GM04503 (cell line): ENCODE results near the gene ZNF670.
"Not testable (repeated sequence)": the region's sequence is repeated elsewhere in the genome, so short reads cannot be mapped to it uniquely, and the experiment has no call there.

Source experiments
- DNase-seq: peaks from one replicate; pipeline ENCODE4 v3.0.0-alpha.2; 2012; ENCODE audit warnings: low read depth

Gene ZNF670

DNA sequence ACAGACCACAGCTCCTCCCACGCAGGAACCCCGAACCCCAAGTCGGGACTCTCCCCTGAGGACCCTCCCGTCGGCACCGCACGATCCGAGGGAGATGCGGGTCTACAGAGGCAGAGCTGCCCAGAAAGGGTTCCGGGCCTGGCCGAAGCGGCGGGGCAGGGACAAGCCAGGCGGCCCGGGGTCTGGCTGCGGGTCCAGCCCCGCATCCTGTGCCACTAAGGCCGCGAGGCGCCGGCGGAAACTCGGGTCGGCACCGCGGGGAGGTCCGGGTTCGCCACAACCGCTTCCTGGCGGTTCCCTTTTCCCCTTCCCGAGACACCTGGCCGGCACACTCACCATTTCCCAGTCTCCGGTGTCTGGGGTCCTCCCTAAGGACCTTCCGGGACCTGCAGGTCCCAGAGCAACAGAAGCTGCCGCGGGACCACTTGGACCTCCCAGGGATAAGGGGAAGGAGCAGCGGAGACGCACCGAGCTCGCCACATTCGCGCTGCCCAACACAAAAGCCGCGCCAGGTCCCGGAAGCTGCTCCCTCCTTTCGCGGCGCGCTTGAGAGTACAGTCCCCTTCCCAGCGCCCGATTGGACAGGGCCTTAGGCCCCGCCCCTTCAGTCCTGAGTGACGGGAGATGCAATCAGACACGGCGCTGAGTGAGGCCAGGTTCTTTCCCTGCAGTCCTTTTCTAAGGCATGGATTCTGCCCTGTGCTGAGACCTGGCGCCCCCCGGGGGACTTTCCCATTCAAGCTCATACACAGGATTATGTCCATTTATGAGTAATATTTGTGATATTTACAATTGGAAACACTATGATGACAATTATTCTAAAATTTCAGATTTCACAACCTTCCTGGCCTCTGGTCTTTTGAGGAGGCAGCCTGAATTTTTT lies at the start of gene ZNF670:
Gene ZNF670, minus strand, starts transcription at position 554 of the 883 bp plus-strand sequence. Its CDS starts 215 bp downstream, at position 339.
- DNase-seq = peak; percentile 66

DNA sequence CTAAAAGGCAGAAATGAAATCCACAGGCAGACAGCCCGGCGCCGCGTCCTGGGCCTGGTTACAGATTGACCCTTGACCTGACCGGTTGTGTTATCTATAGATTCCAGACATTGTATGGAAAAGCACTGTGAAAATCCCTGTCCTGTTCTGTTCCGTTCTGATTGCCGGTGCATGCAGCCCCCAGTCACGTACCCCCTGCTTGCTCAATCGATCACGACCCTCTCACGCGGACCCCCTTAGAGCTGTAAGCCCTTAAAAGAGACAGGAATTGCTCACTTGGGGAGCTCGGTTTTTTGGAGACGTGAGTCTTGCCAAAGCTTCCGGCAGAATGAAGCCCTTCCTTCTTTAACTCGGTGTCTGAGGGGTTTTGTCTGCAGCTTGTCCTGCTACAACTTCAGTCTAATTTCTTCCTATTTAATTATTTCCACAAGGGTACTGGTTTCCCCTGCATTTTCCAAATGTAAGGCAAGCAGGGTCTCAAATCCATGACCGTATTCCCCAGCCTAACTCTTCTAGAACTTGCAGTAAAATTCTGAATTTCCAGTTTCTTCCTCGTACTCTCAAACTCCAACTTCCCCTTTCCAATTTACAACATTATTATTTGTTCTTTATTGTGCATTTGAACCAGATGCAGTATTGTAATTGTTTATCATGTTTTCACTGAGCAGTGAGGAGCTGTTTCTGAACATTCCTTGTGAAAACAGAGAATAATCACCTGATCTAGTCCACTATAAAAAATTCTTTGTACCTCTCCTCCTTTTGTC lies 49.1 kb upstream of the ZNF670 start:
- not testable (repeated sequence) for DNase-seq

DNA sequence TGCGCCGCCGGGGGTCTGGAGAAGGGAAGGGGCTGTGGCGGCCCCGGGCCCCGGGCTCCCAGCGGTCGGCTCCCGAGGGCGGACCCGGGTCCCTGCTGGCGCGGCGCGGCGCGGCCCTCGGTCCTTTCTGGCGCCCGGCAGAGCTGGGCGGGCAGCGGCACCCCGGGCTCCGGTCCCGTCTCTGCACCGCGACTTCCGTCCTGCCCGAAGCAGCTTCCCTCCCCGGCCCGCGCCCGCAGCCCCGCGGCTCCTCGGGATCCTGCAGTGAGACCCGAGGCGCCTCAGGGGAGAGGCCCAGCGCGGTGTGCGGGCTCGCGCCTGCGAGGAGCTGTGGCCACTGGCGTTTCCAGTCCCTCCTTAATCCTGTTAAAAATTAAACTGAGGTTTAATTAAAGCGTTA lies 48.0 kb upstream of the ZNF670 start:
- DNase-seq = not testable (repeated sequence)

DNA sequence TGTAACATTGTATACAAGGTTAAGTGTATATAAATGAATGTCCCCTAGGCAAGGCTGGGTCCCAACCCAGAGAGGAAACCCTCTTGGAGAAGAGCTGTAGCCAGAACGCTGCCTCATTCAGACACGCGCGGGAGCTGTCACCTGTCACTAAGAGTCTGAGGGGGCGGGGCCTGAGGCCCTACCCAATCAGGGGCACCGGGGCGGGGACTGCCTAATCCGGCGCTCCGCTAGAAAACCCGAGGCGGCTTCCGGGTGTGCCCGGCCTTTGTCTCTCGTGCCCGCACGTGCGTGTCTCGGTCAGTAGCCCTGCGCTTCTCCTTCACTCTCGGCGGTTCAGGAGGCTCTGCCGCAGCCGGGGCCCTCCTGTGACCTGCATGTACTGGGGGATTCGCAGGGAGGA lies 47.6 kb upstream of the ZNF670 start:
- not testable (repeated sequence) for DNase-seq

DNA sequence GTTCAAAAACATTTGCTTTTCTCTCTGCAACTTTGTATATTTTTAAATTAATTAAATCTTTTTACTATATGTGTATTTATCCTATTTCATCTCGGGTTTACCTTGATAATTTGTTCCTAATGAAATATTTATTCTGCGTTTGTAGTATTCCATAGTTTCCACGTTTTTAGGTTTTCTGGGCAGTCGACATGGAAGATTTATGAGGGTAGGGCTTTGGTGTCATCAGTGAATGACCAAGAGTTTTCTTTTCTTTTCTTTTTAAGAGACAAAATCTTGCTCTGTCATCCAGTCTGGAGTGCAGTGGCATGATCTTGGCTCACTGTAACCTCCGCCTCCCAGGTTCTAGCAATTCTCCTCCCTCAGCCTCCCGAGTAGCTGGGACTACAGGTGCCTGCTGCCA lies 42.8 kb upstream of the ZNF670 start:
- no peak for DNase-seq

DNA sequence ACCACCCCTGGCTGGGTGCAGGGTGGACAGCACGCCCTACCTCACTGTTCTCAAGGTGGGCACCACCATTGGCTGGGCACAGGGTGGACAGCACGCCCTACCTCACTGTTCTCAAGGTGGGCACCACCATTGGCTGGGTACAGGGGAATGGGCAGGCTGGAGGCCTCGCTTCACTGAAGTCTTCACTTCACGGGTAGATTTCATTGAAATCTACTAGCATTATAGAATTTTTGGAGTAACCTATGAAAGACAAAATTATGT lies 41.7 kb upstream of the ZNF670 start:
- not testable (repeated sequence) for DNase-seq

DNA sequence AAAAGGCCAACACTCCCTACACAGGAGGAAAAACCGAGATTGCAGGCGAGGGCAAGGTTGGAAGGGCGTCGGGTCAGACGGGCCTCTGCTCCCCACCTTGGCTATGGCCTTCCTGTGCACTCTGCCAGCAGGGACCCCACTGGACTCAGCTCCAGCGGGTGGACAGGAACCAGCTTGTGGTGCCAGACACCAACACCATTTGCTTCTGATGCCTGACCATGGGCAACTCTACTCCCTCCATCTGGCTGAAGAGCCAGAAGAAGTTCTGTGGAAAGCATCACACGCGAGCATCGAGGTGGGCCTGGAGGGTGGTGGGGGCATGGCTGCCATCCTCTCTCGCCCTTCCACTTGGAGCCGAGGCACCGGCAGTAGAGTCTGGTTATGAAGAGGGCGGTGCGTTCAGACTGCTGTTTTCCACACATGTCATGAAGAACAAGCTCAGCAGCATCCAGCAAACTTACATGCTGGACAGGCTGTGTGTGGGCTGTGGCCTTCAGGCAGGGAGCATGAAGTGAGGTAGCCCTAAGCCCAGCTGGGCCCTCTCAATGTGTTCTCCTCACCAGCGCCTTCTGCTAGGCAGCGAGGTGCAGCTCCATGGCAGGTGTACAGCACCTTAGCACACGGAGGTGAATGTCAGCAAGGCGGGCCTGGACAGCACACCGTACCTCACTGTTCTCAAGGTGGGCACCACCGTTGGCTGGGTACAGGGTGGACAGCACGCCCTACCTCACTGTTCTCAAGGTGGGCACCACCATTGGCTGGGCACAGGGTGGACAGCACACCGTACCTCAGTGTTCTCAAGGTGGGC lies 41.2 kb upstream of the ZNF670 start:
- DNase-seq = no peak

DNA sequence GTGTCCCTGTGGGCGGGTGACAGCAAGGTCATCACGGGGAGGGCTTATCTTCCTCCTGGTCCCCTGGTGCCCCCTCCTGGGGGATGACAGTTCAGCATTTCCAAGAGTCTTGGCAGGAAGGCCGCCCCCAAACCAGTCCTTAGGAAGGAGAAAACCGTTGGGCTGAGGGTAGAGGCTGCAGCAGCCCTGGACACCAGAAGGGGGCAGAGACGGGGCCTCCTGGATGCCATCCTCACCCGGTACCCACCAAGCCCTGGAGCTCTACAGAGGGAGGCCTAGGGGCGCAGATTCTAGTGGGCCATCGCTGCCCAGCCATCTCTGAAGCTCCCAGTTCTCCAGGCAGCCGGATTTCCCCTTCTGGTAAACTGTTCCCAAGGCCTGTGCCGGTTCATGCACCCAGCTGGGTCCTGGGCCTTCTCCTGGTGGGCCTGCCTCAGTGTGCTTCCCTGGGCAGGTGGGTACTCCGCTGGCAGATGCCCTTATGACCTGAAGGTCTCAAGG lies 40.4 kb upstream of the ZNF670 start:
- DNase-seq = no peak

DNA sequence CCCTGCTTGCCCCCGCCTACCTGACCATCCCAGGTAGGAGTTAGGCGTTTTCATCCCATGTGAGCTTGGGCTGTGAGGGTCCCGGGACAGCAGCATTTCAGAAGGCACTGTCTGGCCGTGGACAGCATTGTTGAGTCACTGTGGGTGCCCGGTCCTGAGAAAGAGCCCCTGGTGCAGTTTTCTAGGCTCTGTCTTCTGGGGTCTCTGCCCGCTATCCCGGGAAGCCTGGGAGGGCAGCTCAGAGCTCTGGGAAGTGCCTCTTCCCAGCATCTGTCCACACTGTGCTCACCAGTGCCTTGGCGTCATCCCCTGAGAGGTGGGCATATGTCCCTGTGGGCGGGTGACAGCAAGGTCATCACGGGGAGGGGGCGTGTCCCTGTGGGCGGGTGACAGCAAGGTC lies 36.9 kb upstream of the ZNF670 start:
- DNase-seq = no peak

DNA sequence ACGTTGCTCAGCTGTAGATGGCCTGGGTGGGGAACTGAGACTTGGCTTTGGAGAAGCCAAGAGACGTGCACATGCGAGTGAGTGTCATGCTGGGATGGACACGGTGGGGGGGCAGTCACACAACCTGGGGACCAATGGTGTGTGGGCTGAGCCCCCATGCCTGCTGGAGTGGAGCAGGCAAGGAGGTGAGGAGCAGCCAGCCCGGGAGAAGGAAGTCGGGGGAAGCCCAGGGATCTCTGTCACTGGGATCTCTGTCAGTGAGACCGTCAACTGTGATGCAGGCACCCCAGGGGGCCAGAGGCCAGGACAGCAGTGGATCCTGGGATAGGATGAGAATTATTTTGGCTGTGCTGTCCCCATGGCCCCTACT lies 36.5 kb upstream of the ZNF670 start:
- DNase-seq = no peak

DNA sequence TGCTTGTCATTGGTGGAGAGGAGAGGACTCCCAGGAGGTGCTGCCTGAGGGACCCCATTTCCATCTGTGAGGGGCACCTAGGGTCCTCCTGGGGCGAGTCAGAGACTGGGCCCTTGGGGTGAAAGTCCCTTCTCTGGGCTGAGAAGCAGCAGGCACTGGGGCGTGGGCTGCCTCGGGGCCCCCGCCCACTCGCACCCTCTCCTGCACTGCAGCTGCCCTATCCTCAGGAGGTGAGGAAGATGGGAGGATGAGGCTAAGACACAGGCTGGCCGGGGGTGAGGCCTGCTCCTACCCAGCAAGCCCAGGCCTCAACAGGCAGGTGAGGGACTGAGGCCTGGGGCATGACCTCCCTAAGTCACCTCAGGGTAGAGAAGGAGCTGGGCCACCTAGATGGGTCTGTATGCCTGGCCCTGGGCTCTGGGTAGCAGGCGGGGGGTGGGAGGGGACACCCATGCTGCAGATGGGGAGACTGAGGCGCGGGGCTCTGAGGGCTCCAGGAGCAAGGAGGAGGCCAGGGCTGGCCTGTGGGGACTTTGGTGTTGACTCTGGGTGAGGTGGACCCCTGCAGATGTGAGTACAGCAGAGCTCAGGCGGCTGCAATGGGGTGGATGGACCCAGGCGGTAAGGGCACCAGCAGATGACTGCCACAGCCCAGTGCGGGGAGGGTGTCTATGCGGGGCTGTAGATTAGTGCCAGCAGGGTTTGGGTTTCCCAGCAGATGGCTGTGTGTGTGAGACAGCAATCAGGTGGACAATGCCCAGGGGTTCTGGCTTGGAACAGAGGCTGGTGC lies 35.9 kb upstream of the ZNF670 start:
- no peak for DNase-seq

DNA sequence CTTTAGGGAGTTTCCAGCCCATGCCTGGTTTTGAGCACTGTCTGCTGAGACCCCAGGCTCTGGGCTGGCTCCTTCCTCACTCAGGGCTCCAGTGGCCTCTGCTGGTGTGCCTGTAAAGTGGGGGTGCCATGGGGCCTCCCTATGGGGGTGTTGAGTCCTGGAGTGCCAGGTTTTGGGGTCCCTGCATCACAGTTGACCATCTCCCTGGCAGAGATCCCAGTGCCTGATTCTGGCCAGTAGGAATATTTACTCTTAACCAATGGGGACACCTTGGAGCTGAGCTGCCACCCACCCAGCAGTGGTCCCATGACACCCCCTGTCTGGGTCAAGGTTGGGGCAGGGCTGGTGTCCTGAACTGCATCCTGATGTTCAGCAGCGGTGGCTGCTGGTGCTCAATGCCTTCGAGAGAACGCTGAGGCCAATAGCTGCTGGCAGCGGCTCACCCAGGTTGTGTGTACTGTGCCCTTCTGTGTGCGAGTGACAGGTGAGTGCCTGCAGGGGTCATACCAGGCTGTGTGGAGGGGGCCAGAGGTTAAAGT lies 35.2 kb upstream of the ZNF670 start:
- no peak for DNase-seq

DNA sequence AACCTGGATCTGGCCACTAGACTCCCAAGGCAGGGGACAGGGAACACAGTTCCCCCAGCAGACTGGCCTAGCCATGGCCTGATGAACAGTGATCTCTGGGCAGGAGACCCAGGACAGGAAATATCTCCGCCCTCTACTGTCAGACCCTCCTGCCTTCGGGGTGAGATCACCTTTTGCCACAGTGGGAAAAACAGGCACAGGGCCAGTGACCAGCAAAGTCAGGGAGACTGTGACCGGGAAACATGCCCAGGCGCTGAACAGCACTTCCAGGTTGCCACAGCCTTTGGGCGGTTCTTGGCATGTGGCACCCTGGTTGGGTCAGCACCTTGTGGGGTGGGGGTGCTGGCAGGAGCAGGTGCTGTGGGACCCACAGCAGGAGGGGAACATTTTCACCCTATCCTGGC lies 34.5 kb upstream of the ZNF670 start:
- DNase-seq = no peak

DNA sequence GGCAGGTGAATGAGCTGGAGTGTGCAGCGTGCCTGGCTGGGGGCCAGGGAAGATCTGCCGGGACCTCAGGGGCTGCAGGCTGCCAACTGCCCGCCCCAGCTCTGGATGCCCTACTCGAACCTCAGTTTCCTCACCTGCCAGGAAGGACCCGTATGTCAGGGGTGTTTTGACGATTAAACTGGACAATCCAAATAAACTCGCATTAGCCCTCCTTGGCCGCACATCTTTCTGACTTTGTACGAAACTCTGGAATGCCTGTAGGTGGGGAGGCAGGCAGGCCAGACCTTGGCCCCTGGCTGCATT lies 33.8 kb upstream of the ZNF670 start:
- DNase-seq = no peak

DNA sequence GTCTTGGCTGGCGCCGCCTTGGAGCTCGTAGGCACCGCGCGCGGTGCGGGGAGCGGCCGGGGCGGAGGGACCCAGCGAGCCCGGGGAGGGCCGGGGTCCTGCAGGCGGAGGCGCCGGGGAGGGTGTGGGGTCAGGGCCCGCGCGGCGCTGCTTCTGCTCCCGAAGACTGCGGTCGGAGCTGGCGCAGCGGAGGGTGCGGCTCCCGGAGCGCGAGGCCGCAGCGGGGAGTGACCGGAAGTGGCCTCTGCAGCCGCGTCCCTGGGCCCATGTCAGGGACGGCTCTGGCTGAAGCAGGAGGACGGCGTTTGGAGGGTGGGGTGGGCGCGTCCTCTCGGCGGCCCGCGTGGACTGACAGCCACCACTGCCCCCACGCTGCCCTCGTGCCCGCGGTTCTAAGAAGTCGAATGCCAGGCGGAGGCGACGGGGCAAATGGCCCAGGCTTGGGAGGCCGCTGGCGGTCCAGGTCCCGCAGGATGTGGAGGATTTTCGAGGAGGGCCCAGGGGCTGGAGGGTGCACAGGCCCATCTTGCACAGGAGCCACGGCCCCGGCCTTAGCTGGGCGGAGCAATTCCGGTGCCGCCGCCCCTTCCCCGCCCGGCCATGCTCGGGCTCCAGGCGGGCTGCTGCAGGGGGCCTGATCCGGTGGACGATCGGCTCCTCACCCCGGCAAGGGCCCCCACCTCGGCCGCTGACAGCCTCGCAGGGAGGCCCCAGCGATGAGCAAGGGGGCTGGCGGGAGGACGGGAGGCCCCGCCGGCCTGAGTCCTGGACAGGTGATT lies 33.3 kb upstream of the ZNF670 start:
- DNase-seq = no peak

DNA sequence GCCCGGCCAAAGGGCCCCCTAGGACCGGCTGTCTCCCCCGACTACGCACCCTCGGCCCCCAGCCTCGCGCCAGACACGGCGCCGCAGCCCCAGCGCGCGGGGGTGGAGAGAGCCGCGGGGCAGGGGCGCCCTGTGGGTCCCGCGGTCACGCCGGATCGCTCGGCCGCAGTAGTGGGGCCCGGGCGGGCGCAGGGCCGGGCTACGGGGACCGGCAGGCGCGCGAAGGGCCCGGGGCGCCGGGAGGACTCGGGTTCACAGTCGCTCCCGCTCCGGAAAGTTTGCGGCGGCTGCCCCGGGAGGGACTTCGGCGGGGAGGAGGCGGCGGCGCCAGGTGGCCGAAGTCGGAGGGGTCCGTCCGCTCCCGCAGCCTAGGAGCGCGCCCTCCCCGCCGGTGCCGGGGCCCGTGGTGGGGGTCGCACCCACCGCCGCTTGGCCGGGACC lies 32.7 kb upstream of the ZNF670 start:
- no peak for DNase-seq

DNA sequence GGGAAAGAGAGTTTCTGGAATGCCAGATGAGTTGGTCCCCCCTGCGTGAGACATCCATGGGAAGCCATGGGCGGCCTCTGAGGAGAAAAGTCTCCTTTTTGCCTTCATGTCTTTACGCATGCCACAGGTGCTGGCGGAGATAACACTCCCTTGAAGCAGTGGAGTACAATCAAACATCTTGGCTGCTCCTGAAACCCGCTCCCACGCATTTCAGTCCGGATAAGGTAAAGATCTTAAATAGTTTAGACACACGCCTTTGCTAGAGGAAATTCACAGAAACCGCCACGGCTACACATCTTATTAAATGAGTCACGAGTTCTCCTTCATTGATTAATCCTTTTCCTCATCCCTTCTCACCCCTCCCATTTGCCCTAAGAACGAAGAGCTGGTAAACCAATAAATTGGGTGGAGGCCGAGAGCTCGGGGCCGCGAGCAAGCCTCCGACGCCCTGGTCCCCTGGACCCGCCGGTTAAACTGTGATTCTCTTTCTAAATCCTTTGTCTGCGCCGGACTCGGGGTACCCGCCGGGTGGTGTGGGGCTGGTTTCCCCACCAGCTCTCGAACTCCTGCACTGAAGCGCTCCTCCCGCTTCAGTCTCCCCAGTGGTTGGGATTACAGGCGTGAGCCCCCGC lies 32.1 kb upstream of the ZNF670 start:
- DNase-seq = no peak

DNA sequence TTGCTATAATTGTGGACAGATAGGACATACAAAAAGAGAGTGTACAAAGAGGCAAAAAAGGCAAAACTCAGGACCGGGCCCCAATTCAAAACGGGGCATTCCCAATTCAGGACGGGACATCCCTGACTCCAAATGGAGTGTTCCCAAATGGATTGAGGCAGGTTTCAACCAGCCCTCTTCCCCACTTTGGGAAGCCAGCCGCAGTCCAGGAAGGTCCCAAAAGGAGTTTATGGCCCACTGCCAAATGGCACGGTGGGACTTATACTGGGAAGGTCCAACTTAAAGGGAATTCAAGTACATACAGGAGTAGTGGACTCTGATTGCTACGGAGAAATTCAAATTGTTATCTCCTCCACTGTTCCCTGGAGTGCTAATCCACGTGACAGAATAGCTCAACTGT lies 29.1 kb upstream of the ZNF670 start:
- DNase-seq = no peak

DNA sequence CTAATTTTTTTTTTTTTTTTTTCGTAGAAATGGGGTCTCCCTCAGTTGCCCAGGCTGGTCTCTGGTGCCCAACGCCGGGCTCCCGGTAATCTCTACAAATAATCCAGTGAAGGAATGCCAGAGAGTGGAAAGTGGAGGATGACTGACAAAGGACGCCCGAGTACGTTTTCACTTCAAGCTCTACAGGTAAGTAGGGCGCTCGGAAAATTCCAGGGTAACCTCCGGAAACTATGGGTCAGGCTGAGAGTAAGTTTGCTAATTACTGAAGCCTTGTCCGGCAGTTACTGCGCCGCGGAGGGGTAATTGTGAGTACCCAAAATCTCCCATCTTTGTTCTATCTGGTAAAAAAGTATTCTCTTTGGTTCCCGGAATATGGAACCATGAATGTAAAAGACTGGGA lies 27.4 kb upstream of the ZNF670 start:
- DNase-seq = no peak

DNA sequence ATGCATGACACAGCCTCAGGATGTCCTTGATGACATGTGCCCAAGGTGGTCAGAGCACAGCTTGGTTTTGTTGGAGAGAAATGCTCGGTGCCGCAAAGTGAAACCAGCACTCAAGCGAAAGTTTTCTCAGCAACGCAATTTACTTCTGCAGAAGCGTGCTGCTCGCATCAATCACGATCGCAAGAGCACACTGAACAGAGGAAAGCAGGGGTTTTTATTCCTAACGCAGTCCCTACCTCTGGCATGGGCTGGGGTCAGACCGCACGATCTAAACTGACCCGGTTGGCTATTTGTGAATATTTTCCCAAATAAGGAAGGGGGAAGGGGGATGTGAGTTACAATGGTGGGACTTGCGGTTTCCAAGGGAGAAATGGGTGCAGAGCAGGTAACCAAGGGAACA lies 26.4 kb upstream of the ZNF670 start:
- no peak for DNase-seq
